Tibial nerve (tissue), 4 donors: ENCODE results near the gene UGDH.

Experiments used
- EP300 ChIP-seq, 2 donors: sonication (generic); formaldehyde crosslinking; IDR thresholded peaks; one replicate each; pipeline ENCODE4 v1.6.1; 2017; ENCODE audit warnings: antibody characterized with exemption in 2 of 2, mild to moderate bottlenecking in 1 of 2
- POLR2A ChIP-seq, 2 donors: fragments of 450-650 bp; IDR thresholded peaks; one replicate each; pipeline ENCODE4 v1.6.1; 2017; ENCODE audit warnings: antibody characterized with exemption in 2 of 2, mild to moderate bottlenecking in 2 of 2, moderate library complexity in 2 of 2
- TF ChIP-seq, protein P1 (sequence below), 5 experiments: fragments of 200-600 bp in 3 of 5; fragments of 450-650 bp in 2 of 5; sonication (generic) in 3 of 5; IDR thresholded peaks; one replicate each; pipeline ENCODE4 v1.5.1; 2016 to 2019; ENCODE audit warnings: antibody characterized with exemption in 5 of 5, mild to moderate bottlenecking in 3 of 5, moderate library complexity in 2 of 5

DNA sequence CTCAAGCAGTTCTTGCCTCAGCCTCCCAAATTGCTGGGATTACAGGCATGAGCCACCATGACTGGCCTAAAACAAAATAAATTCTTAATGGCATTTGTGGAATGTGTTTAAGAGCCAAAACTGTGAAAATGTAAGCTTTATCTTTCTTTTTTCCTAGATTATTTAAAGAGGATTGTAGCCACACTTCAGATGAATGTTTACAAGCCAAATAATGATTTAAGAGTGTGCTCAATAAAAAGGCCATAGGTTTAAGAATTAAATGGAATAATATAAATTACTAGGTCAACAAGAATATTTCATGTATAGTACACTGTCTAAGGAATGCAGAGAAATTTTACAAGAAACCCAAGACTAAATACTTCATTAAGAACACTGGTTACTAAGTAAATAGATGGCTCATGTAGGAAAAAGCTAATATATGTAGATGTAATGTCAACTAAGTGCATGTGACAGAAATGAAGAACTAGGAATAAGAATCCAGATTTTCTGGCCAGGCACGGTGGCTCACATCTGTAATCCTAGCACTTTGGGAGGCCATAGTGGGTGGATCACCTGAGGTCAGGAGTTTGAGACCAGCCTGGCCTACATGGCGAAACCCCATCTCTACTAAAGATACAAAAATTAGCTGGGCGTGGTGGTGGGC lies 21.3 kb upstream of the UGDH start:
- TF ChIP-seq POLR2A (IDR thresholded peaks at IDR 0.05) (no peak), EP300 (IDR thresholded peaks at IDR 0.05) (no peak)
- TF ChIP-seq, protein P1, sequence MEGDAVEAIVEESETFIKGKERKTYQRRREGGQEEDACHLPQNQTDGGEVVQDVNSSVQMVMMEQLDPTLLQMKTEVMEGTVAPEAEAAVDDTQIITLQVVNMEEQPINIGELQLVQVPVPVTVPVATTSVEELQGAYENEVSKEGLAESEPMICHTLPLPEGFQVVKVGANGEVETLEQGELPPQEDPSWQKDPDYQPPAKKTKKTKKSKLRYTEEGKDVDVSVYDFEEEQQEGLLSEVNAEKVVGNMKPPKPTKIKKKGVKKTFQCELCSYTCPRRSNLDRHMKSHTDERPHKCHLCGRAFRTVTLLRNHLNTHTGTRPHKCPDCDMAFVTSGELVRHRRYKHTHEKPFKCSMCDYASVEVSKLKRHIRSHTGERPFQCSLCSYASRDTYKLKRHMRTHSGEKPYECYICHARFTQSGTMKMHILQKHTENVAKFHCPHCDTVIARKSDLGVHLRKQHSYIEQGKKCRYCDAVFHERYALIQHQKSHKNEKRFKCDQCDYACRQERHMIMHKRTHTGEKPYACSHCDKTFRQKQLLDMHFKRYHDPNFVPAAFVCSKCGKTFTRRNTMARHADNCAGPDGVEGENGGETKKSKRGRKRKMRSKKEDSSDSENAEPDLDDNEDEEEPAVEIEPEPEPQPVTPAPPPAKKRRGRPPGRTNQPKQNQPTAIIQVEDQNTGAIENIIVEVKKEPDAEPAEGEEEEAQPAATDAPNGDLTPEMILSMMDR (IDR thresholded peaks at IDR 0.05): no peak
